ENCODE results near the gene PDHB.

The PDHB gene

DNA sequence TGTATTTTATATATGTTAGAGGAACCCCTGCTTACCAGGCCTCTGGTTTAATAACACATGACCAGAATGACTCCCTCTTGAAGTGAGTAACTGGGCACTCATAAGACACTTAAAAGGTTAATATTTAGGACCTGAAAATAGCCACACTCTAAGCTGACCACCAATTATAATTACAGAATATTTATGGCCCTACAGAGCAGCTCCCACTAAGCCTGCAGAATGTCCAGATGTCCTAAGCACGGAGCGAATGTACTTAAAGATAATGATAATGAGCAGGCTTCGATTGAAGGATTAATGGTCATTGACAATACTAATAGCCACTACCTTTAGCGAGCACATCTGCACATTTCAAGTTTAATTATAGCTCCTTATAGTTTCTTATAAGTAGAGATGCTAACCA is 35.5 kb upstream of the PDHB start:
- no peak for TF ChIP-seq EZH2 (IDR thresholded peaks at IDR 0.05; ENCODE audit: borderline replicate concordance, low read length)
- TF ChIP-seq, protein P1, sequence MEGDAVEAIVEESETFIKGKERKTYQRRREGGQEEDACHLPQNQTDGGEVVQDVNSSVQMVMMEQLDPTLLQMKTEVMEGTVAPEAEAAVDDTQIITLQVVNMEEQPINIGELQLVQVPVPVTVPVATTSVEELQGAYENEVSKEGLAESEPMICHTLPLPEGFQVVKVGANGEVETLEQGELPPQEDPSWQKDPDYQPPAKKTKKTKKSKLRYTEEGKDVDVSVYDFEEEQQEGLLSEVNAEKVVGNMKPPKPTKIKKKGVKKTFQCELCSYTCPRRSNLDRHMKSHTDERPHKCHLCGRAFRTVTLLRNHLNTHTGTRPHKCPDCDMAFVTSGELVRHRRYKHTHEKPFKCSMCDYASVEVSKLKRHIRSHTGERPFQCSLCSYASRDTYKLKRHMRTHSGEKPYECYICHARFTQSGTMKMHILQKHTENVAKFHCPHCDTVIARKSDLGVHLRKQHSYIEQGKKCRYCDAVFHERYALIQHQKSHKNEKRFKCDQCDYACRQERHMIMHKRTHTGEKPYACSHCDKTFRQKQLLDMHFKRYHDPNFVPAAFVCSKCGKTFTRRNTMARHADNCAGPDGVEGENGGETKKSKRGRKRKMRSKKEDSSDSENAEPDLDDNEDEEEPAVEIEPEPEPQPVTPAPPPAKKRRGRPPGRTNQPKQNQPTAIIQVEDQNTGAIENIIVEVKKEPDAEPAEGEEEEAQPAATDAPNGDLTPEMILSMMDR (IDR thresholded peaks at IDR 0.05; ENCODE audit: low read length) = no peak
- Histone ChIP-seq H3K4me3 (ENCODE audit: low read depth, low read length, poor library complexity, severe bottlenecking) (no peak overlapping the region), H3K79me2 (ENCODE audit: insufficient read depth, low read length) (no peaks in the 10 kb centered on the region), H3K27me3 (ENCODE audit: insufficient read depth, low read length) (no peaks in the 10 kb centered on the region; the same call in 1 of the 2 replicates), H3K9me3 (ENCODE audit: low read length) (no peaks in the 10 kb centered on the region), H2AFZ (ENCODE audit: low read length) (no peak overlapping the region), H3K4me1 (ENCODE audit: insufficient read depth, low read length, severe bottlenecking) (no peaks in the 10 kb centered on the region), H3F3A (ENCODE audit: insufficient read depth, low read length) (no peaks in the 10 kb centered on the region), H3K36me3 (ENCODE audit: insufficient read depth, low read length) (no peaks in the 10 kb centered on the region), H4K20me1 (ENCODE audit: insufficient read depth, low read length) (no peaks in the 10 kb centered on the region), H3K9me2 (ENCODE audit: low read depth, low read length) (no peaks in the 10 kb centered on the region), H3K27ac (ENCODE audit: low read depth, low read length, poor library complexity, severe bottlenecking) (no peak overlapping the region), H3K4me2 (ENCODE audit: low read length) (no peak overlapping the region), H3K9ac (ENCODE audit: low read length) (no peak overlapping the region)

DNA sequence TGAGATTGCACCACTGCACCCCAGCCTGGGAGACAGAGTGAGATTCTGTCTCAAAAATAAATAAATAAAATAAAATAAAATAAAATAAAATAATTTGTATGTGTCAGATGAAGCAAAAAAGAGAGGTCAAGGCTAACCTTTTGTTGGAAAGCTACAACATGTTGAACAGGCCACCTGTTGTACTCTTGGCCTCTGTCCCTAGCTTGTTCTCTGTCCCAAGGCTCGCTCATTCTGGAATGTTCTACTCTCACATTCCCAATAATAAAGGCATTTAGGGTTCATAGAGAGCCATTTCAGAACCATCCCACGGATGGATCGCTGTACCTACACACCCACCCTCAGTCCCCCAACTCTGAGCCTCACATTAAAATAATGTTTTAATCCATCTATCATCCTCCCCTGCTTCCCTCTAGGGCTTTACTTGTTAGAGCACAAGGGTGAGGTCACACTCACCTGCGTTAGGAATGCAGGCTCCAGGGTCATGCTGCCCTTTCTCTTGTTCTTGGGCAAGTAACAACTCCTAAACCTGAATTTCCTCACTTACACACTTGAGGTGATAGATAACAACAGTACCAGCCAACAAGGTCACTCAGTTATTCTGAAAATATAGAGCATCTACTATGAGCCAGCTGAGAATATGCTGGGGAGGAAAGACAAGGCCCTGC is 33.4 kb upstream of the PDHB start:
- Histone ChIP-seq H3K9me2 (ENCODE audit: low read depth, low read length) (no peaks in the 10 kb centered on the region), H3K4me2 (ENCODE audit: low read length) (no peak overlapping the region), H3K9me3 (ENCODE audit: low read length) (no peaks in the 10 kb centered on the region), H3K27me3 (ENCODE audit: insufficient read depth, low read length) (no peaks in the 10 kb centered on the region; the same call in 1 of the 2 replicates), H4K20me1 (ENCODE audit: insufficient read depth, low read length) (no peaks in the 10 kb centered on the region), H3K27ac (ENCODE audit: low read depth, low read length, poor library complexity, severe bottlenecking) (no peak overlapping the region), H2AFZ (ENCODE audit: low read length) (no peak overlapping the region), H3K4me1 (ENCODE audit: insufficient read depth, low read length, severe bottlenecking) (no peaks in the 10 kb centered on the region), H3F3A (ENCODE audit: insufficient read depth, low read length) (no peaks in the 10 kb centered on the region), H3K9ac (ENCODE audit: low read length) (no peak overlapping the region), H3K79me2 (ENCODE audit: insufficient read depth, low read length) (no peaks in the 10 kb centered on the region), H3K36me3 (ENCODE audit: insufficient read depth, low read length) (no peaks in the 10 kb centered on the region), H3K4me3 (ENCODE audit: low read depth, low read length, poor library complexity, severe bottlenecking) (no peak overlapping the region)
- no peak for TF ChIP-seq EZH2 (IDR thresholded peaks at IDR 0.05; ENCODE audit: borderline replicate concordance, low read length)

DNA sequence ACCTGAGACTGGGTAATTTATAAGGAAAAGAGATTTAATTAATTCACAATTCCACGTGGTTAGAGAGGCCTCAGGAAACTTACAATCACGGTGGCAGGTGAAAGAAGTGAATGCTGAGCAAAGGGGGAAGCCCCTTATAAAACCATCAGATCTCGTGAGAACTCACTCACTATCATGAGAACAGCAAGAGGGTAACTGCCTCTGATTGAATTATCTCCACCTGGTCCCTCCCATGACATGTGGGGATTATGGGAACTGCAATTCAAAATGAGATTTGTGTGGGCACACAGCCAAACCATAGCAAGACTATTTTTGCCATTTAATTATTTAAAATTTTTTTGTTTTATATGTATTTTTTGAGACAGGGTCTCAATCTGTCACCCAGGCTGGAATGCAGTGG is 31.2 kb upstream of the PDHB start:
- Histone ChIP-seq H3K27me3 (ENCODE audit: insufficient read depth, low read length) (no peaks in the 10 kb centered on the region; the same call in 1 of the 2 replicates), H3K4me2 (ENCODE audit: low read length) (no peak overlapping the region), H3K9ac (ENCODE audit: low read length) (no peak overlapping the region), H3F3A (ENCODE audit: insufficient read depth, low read length) (no peaks in the 10 kb centered on the region), H3K9me2 (ENCODE audit: low read depth, low read length) (no peaks in the 10 kb centered on the region), H3K4me3 (ENCODE audit: low read depth, low read length, poor library complexity, severe bottlenecking) (no peak overlapping the region), H4K20me1 (ENCODE audit: insufficient read depth, low read length) (no peaks in the 10 kb centered on the region), H3K9me3 (ENCODE audit: low read length) (no peaks in the 10 kb centered on the region), H3K27ac (ENCODE audit: low read depth, low read length, poor library complexity, severe bottlenecking) (no peak overlapping the region), H3K4me1 (ENCODE audit: insufficient read depth, low read length, severe bottlenecking) (no peaks in the 10 kb centered on the region), H3K79me2 (ENCODE audit: insufficient read depth, low read length) (no peaks in the 10 kb centered on the region), H2AFZ (ENCODE audit: low read length) (no peak overlapping the region), H3K36me3 (ENCODE audit: insufficient read depth, low read length) (no peaks in the 10 kb centered on the region)
- TF ChIP-seq, protein P1 (IDR thresholded peaks at IDR 0.05; ENCODE audit: low read length) = no peak
- TF ChIP-seq EZH2 (IDR thresholded peaks at IDR 0.05; ENCODE audit: borderline replicate concordance, low read length) = no peak

DNA sequence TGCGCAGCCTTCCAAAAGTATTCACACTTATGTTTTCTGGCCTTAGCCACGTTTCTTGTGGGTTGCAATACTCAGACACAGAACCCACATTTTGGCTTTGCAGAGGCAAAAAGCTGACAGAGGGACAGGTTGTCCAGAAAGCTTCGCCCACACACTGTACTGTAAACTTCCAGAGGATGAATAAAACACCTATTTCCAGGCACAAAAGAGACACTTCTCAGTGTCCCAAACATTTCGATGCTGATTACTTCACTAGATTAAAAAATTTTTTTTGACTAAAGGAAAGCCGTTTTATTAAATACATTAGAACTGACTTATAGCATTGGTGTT is 30.3 kb upstream of the PDHB start:
- no peak overlapping the region for H3K4me2 ChIP-seq (ENCODE audit: low read length)
- no peak overlapping the region for H2AFZ ChIP-seq (ENCODE audit: low read length)
- no peaks in the 10 kb centered on the region for H3K9me2 ChIP-seq (ENCODE audit: low read depth, low read length)
- H3K4me1 ChIP-seq (ENCODE audit: insufficient read depth, low read length, severe bottlenecking) = no peaks in the 10 kb centered on the region
- no peaks in the 10 kb centered on the region for H4K20me1 ChIP-seq (ENCODE audit: insufficient read depth, low read length)
- H3K36me3 ChIP-seq (ENCODE audit: insufficient read depth, low read length) = no peaks in the 10 kb centered on the region
- no peak overlapping the region for H3K27ac ChIP-seq (ENCODE audit: low read depth, low read length, poor library complexity, severe bottlenecking)
- no peaks in the 10 kb centered on the region for H3K27me3 ChIP-seq (ENCODE audit: insufficient read depth, low read length)
- H3F3A ChIP-seq (ENCODE audit: insufficient read depth, low read length) = no peaks in the 10 kb centered on the region
- TF ChIP-seq, protein P1 (IDR thresholded peaks at IDR 0.05; ENCODE audit: low read length) = no peak
- TF ChIP-seq EZH2 (IDR thresholded peaks at IDR 0.05; ENCODE audit: borderline replicate concordance, low read length) = no peak
- no peaks in the 10 kb centered on the region for H3K9me3 ChIP-seq (ENCODE audit: low read length)
- no peaks in the 10 kb centered on the region for H3K79me2 ChIP-seq (ENCODE audit: insufficient read depth, low read length)
- H3K4me3 ChIP-seq (ENCODE audit: low read depth, low read length, poor library complexity, severe bottlenecking) = no peak overlapping the region
- H3K9ac ChIP-seq (ENCODE audit: low read length) = no peak overlapping the region

Measured in OCI-LY1 (cell line).